Endothelial cell (in vitro differentiated cells): Measurements from ENCODE around the gene PLEKHB2. TPM values are rescaled to one million over a fixed set of nuclear protein-coding genes. Genes with fewer than 3 reads are reported as not detected.
"Not testable (repeated sequence)": the region's sequence is repeated elsewhere in the genome, so short reads cannot be mapped to it uniquely, and the experiment has no call there.

Experiments used
- DNase-seq: peaks from one replicate; pipeline ENCODE4 v3.0.0; 2021; ENCODE audit warnings: low spot score
- H3K27ac Mint-ChIP-seq: one replicate; pipeline ENCODE4 v1.8.0; 2021; ENCODE audit warnings: mixed read lengths, inconsistent platforms; ENCODE audit not compliant: unreplicated experiment
- H3K27me3 Mint-ChIP-seq: one replicate; pipeline ENCODE4 v1.8.0; 2021; ENCODE audit warnings: mild to moderate bottlenecking, moderate library complexity, mixed read lengths, inconsistent platforms; ENCODE audit not compliant: unreplicated experiment
- H3K36me3 Mint-ChIP-seq: one replicate; pipeline ENCODE4 v1.8.0; 2021; ENCODE audit warnings: mild to moderate bottlenecking, low read depth, mixed read lengths, inconsistent platforms; ENCODE audit not compliant: unreplicated experiment
- H3K4me1 Mint-ChIP-seq: one replicate; pipeline ENCODE4 v1.8.0; 2021; ENCODE audit warnings: mild to moderate bottlenecking, mixed read lengths, inconsistent platforms; ENCODE audit not compliant: unreplicated experiment
- H3K4me3 Mint-ChIP-seq: one replicate; pipeline ENCODE4 v1.8.0; 2021; ENCODE audit warnings: mild to moderate bottlenecking, mixed read lengths, inconsistent platforms; ENCODE audit not compliant: unreplicated experiment
- H3K9me3 Mint-ChIP-seq: one replicate; pipeline ENCODE4 v1.8.0; 2021; ENCODE audit warnings: mixed read lengths, inconsistent platforms; ENCODE audit not compliant: unreplicated experiment
- CTCF ChIP-seq: fragments of 200-600 bp; sonication (generic); IDR thresholded peaks from one replicate; pipeline ENCODE4 v1.5.0; 2021; ENCODE audit warnings: antibody characterized with exemption; ENCODE audit not compliant: unreplicated experiment
- total RNA-seq: library from RNA; stranded (reverse); fragmentation: NEBNext Ultra II Directional; extraction: Animal tissue kit (Norgen Biotek cat#: 25700); gene quantifications from one replicate; pipeline ENCODE4 v1.2.1, GENCODE V29; 2021; ENCODE audit not compliant: unreplicated experiment

The PLEKHB2 gene
- total RNA-seq, 1 donor from 2014 or later: 59.2 TPM

- Mint-ChIP-seq H3K4me1 (peaks cover 26% of the 10 kb centered on the region), H3K27me3 (no peaks in the 10 kb centered on the region)
These were observed 7.4 kb downstream of the PLEKHB2 start for GRCh38 chr2:131112529-131112928.

GRCh38 chr2:131113566-131114227 is 8.6 kb downstream of the PLEKHB2 start:
- Mint-ChIP-seq H3K27me3 (no peaks in the 10 kb centered on the region), H3K27ac (peak overlapping the region; percentile 52), H3K4me3 (no peak overlapping the region), H3K9me3 (no peaks in the 10 kb centered on the region), H3K4me1 (peaks cover 26% of the 10 kb centered on the region), H3K36me3 (peaks cover 6% of the 10 kb centered on the region)
- no peak for DNase-seq
- TF ChIP-seq CTCF: no peak

More at GRCh38 chr2:131112529-131112928, 7.4 kb downstream of the PLEKHB2 start:
- Mint-ChIP-seq H3K27ac (peak overlapping the region; percentile 48), H3K9me3 (no peaks in the 10 kb centered on the region), H3K4me3 (no peak overlapping the region), H3K36me3 (peaks cover 6% of the 10 kb centered on the region)
- no peak for DNase-seq
- no peak for TF ChIP-seq CTCF

GRCh38 chr2:131114950-131115349 is 9.8 kb downstream of the PLEKHB2 start:
- H3K9me3 Mint-ChIP-seq, H3K27ac Mint-ChIP-seq, H3K36me3 Mint-ChIP-seq, H3K4me3 Mint-ChIP-seq, H3K27me3 Mint-ChIP-seq, DNase-seq: not testable (repeated sequence)
- peaks cover 26% of the 10 kb centered on the region for H3K4me1 Mint-ChIP-seq

DNA sequence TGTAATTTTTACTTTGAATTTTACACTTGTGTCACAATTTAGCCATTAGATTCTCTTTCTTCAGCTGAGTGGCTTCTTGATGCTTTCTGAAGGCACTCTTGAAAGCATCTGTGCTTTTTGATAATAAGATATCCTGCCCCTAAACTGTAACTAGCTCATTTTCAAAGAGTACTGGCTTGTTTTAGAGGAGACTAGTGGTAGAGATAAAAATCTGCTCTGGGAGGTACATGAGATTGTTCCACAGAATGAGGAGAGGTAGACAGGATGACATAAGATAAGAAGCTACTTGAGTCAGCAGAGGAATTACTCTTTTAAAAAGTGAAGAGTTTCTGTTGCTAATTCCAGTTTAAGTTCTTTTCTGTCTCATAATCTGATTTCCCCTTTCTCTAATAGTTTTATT is 10.6 kb downstream of the PLEKHB2 start:
- TF ChIP-seq CTCF: no peak
- Mint-ChIP-seq H3K27ac (no peak overlapping the region), H3K9me3 (no peaks in the 10 kb centered on the region), H3K36me3 (peaks cover 6% of the 10 kb centered on the region), H3K4me3 (no peak overlapping the region), H3K4me1 (peaks cover 20% of the 10 kb centered on the region), H3K27me3 (peaks cover under 1% of the 10 kb centered on the region)
- no peak for DNase-seq

GRCh38 chr2:131120815-131121317 is 15.7 kb downstream of the PLEKHB2 start:
- peaks cover 2% of the 10 kb centered on the region for H3K27me3 Mint-ChIP-seq
- TF ChIP-seq CTCF: no peak
- no peaks in the 10 kb centered on the region for H3K9me3 Mint-ChIP-seq
- DNase-seq: no peak
- H3K4me3 Mint-ChIP-seq: no peak overlapping the region
- H3K36me3 Mint-ChIP-seq: peaks cover 15% of the 10 kb centered on the region
- no peak overlapping the region for H3K27ac Mint-ChIP-seq
- no peaks in the 10 kb centered on the region for H3K4me1 Mint-ChIP-seq
